Stimulated activated CD8-positive, alpha-beta memory T cell treated with anti-CD3 and anti-CD28 coated beads, Interleukin-7, amount 100 ng/mL, for 48 hours (primary cell): Measurements from ENCODE around the gene ZFAND2B.

Experiments used
- DNase-seq, 2 donors: peaks; one replicate each; pipeline ENCODE4 v3.0.0-alpha.2; 2020; ENCODE audit warnings: low read depth in 1 of 2; ENCODE audit errors: extremely low read depth in 1 of 2

ZFAND2B gene

DNA sequence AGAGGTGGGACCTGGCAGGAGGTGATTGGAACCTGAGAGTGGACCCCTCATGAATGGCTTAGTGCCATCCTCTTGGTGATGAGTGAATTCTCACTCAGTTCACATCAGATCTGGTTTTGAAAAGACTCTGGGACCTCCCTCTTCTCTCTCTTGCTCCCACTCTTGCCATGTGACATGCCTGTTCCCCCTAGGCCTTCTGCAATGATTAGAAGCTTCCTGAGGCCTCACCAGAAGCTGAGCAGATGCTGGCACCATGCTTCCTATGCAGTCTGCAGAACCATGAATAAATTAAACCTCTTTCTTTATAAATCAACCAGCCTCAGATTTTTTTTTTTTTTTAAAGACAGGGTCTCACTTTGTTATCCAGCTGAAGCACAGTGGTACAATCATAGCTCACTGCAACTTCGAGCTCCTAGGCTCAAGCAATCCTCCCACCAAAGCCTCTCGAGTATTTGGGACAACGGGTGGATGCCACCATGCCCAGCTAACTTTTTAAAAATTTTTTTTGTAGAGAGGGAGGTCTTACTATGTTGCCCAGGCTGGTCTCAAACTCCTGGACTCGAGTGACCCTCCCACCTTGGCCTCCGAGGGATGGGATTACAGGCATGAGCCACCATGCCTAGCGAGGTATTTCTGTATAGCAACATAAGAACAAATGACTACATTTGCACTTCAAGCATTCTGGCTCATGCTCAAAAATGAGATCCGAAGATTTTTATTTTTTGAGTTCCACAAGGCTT is 2.0 kb upstream of the ZFAND2B start:
- no peak for DNase-seq

DNA sequence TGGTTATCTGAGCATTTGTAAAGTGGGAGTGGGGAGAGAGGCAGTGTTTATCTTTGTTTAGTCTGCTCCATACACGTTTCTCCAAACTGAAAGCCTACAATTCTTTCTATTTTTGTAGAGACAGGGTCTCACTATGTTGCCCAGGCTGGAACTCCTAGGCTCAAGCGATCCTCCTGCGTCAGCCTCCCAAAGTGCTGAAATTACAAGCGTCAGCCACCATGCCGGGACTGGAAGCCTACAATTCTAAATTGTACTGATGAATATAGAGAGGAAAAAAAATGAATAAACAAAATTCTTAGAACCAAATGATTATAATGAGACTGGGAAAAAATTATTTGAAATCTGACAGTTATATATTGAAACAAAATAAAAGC is 1.4 kb upstream of the ZFAND2B start:
- no peak for DNase-seq

DNA sequence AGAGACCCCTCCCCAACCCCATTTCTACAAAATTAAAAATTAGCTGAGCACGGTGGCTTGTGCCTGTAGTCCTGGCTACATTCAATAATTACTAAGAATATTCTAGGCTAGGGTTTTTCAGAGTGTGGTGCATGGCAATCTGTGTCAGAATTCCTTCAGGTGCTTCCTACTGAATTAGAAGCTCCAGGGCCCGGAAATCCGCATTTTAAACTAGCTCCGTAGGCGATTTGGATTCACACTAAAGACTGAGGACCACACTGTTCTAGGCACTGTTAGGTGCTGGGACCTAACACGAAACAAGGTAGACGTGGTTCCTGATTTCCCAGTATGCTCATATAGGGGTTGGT is 628 bp upstream of the ZFAND2B start:
- DNase-seq: no peak

DNA sequence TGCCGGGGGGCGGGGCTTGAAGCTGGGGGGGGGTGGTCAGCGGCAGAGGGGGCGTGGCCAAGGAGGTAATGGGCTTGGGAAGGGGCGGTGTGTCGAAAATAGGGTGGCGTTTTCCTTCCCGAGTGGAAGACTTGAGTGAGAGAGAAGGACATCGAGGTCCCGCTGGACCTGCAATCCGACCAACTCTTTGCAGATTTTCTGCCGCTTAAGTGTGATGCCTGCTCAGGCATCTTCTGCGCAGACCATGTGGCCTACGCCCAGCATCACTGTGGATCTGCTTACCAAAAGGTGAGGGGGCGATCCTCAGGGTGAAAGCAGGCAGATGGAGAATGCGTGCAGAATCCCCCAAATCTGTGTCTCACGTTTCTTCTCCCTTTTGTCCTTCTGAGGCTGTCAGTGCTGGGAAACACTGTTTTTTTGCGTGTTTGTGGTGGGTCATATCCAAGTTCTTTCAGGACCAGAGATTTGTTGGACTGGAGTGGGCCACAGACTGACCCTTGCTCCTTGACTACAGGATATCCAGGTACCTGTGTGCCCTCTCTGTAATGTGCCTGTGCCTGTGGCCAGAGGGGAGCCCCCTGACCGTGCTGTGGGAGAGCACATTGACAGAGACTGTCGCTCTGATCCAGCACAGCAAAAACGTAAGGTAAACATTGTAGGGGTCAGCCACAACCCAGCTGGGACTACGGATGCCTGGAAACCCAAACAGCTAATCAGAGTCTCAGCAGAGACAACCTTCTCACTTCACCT is 727 bp downstream of the ZFAND2B start:
- DNase-seq: no peak

DNA sequence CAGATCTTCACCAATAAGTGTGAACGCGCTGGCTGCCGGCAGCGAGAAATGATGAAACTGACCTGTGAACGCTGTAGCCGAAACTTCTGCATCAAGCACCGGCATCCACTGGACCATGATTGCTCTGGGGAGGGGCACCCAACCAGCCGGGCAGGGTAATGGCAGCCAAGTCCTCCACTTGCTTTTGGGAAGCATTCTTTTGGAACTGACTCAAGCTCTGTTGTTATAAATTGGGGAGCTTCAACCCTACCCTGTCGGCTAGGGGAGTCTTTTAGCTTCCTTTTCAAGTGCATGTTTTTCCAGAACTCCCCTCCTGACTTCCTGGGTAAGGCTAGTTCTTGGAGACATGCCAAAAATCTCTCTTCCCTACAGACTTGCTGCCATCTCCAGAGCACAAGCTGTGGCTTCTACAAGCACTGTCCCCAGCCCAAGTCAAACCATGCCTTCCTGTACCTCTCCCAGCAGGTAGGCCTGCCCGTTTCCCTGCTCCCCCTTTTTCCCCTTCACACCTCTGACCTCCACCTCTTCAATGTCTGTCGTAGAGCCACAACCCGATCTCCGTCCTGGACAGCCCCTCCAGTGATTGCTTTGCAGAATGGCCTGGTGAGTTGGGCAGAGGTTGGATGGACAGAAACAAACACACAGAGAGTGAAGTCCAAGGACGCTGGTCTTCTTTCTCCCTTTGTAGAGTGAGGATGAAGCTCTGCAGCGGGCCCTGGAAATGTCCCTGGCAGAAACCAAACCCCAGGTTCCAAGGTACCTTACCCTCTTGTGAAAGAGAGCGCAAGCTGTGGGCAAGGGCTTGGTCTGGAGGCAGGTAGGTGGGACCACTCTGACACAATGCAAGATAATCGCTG is 1.5 kb downstream of the ZFAND2B start:
- DNase-seq: no peak

DNA sequence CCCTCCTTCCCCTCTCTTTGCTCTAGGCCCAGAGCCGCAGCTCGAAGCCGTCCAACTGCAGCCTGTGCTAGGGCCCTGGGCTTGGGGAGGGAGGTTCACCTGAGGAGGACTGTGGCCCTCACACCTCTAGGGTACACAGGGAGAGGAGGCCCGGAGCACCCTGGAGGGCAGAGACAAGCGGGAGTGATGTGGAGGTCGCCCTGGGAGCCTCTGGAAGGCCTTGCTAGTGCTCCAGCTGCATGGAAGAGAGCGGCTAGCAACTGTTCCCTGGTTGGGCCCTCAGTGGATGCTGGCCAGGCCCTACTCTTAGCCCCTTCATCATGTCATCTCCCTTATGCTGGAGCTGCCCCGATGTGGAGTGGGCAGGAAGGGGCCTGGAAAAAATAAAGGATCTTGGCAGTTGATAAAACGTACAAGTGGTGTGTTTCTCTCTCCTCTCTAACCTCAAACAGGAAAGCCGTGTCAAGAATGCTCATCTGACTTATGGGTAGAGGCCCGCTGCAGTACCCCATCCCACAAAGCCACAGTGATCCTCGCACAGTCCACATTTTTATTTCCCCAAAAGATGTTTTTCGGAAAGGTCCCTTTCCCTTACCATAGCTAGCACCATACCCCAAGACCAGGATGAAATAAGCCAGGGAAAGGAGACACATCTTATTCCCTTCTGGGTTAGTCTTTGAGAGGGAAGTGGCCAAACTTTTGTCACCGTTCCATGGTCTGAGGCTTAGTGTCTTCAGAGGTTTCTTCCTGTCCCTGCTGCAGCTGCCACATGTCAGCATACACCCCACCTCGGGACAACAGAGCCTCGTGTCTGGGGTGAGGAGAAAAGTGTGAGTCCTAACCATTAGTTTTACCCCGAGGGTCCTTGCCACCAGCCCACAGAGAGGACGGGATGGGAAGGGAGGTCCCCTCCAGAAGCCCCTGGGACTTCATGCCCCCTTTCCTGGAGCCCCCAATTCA is 2.9 kb downstream of the ZFAND2B start:
- no peak for DNase-seq

DNA sequence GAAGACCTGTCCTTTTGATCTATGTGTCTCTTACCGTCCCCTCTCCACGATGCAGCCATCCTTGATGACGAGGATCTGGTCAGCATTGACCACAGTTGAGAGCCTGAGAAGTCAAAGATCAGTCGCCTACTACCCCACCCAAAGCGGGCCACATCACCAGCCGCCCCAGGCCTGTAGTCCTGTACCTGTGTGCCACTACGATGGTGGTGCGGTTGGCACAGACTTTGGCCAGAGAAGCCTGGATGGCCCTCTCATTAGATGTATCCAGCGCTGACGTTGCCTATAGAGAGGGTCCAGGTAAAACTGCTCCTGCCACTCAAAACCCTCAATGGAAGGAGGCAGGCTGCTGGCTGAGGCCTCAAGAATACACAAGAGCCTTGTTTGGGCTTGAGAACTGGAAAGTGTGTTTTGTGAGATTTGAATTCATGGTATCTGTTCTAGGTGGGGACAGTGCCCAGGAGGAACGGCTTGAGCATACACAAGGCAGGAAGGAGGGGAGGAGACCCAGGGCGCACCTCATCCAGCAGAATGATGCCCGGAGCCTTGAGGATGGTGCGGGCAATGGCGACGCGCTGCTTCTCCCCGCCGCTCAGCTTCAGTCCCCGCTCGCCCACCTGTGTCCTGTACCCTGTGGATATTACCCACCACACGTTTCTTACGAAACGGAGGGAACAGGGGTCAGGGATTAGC is 3.8 kb downstream of the ZFAND2B start:
- no peak for DNase-seq

DNA sequence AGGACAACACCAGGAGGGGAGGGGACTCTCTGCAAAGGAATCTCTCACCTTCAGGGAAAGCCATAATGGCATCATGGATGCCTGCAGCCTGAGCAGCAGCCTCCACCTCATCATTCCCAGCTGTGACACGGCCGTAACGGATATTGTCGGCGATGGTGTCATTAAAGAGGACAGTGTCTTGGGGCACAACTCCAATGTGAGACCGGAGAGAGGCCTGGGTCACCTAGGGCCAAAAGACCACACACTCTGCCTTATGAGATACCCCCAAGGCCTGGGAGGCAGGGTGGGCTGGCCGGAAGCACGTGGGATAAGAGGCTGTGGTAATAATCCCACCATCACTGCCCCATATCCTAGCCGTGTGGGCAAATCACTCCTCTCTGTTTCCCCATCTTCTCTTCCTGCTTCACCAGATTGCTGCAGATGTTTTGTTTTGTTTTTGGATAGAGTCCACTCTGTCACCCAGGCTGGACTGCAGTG is 4.3 kb downstream of the ZFAND2B start:
- DNase-seq: no peak

DNA sequence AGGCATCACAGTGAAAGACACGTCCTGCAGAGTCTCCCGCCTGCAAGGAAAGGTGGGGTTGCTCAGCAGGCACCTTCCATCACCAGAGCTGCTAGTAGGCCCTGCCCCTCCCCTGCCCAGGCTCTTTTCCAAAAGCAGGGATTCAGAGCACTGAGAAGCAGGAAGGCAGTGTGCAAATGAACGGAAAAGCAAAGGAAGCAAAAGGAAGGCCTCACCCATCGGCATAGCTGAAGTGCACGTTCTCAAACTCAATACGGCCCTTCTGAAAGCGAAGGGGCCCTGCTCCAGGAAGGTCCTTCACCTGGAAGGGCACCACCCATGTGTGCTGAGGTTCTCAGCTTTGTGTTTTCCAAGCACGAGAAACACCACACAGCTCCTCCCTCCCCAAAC is 6.4 kb downstream of the ZFAND2B start:
- DNase-seq: no peak

DNA sequence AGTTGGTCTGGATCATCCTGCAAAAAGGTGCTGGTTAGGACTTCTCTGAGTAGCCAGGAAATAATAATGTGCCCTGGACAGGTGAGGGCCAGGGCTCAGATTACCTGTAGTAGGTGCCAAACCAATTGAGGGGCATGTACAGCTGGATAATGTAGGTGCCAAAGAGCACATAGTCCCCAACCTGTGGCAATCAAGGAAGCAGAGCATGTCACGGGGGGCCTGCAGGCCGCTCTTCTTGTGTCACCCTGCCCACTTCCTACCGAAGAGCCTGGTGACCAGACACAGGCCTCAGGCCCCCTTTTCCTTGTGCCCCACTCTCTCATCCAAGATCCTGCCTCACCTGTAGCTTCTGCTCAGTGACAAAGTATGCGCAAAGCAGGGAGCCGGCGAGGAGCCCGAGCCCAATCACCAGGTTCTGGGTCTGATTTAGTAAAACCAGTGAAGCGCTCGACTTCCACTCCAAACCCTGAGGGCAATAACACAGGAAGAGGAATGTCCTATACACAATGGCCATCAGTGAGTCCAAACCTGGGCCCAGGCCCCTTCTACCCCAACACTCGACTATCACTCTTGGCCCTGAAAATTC is 7.0 kb downstream of the ZFAND2B start:
- DNase-seq: no peak

DNA sequence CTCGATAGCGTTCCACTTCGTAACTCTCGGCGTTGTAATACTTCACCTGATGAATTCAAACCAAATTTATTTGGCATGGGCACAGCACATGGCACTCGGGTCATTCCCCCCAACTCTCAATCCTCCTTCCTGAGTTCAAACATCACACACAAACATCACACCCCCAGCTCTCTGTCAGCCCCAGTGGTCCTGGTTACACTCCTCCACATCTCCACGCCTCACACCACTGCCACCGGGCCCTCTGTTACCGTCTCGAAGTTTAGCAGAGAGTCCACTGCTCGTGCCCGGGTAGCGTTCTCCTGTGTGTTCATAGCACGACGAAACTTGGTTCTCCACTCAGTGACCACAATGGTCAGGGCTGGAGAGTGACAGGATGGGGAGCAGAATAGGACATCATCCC is 7.6 kb downstream of the ZFAND2B start:
- DNase-seq: no peak

DNA sequence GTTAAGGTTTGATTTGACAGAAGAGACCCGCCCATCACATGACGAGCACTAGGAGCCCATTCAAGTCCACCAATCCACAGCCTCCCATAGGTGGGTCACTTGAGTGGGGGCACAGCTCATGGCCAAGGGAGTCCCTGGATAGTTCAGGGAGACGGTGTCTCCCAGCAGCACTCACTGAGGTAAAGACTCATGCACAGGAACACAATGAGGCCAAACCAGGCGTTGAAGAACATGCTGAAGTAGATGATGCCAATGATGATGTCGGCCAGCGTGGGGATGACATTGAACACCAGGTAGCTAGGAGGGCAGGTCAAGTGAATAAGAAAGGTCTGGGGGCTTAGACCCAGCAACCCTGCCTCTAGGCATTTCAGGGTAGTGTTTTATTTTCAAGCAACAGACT is 8.2 kb downstream of the ZFAND2B start:
- no peak for DNase-seq

DNA sequence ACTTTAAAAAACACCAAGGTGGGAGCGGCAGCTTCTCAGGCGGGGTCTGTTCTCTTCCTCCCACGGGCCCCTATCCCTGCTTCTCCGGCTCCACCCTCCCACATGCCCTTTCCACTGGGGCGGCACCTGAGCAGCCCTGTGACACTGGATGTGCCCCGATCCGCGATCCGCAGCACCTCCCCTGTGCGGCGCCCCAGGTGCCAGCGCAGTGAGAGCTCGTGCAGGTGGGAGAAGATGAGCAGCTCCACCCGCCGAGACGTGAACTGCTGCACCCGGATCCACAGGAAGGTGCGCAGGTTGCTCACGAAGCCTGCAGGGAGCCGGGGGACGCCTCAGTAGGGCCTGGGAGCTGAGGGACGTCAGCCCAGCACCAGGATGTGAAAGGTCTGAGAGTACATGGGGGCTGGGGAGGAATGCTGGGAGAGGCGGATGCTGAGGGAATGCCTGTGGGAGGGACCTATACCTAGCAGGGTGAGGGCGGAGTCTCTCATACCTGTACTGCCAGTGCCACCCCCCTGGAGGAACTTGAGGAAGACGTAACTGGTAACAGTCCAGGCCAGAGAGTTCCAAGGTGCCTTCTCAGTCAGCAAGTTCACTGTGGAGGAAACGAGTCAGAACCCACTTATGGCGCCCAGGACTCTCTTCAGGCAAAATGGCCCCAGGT is 9.4 kb downstream of the ZFAND2B start:
- DNase-seq: no peak

DNA sequence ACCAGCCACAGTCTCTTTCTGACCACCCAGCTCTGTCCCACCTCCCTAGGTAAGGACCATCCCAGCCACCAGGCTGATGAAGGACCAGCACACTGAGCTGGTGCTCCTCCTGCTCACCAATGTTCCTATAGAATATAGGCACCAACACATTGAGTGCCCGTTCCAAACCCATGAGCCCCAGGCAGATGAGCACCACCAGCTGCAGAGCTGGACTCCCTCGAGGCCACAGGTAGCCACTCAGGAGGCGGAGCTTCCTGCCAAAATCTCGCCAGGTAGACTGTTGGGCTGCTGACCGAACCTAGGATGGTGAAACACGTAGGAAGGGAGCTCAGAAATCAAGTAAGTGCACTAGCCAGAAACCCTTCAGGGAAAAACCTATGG is 9.9 kb downstream of the ZFAND2B start:
- DNase-seq: no peak

DNA sequence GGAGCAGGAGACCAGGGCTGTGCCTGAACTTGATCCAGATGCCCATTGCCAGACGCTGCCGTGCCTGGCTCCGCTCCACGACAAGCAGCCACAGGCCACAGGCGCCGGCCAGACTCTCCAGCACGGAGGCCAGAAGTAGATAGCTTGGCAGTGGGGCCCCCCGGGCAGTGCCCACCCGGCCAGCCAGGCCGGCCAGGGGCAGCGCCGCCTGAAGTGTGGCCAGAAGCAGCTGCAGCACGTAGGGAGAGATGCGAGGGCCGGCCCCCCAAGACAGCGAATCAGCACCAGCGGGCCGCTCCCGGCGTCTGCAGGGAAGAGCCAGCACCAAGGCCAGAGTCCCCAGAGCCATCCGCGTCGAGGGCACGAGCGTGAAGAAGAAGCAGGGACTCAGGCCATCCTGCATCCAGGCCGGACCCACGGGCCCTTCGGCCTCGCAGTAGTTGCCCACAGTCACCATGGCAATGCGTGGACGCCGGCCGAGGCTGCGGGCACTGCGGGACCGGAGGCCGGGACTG is 11.7 kb downstream of the ZFAND2B start:
- no peak for DNase-seq

DNA sequence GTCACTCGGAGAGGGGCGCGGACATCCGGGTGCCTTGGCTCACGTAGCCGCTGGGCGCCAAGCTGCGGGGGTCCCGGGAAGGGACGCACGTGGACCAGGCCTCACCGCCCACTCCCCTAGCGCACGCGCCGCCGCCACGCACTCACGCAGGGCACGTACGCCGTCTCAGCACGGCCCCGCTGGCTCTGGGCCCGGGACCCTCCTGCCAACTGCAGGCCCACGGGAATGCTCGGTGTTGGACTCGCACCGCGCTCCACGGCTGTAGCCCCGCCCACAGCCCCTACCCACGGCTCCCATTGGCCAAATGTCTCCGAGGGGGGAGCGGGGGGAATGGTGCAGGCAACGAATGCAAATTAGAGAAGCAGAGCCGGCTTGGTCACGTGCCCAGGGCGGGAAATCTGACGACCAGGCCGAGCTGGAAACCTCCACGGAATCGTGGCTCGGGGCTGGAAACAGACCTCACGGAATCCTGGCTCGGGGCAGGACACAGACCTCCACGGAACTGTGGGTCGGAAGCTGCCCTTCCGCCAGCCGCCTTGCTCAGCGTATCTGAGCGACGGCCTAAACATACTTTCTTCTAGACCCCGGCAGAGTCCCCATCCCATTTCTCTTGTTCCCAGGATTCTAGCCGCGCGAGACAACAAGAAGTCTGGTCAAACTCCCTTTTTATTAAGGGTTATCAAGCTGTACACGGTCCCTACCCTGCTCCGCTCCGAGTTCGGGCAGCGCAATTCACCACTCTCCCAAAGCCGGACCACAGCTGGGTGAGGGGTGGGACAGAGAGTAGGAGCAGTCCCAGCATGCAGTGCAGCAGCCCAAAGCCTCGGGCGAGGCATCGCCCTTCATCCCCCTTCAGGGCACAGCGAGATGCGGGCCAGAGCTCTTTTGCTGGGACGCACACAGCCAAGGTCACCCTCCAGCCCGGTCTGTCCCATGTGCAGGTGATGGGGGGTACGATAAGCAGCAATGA is 12.4 kb downstream of the ZFAND2B start, which contains the start of gene ABCB6:
Gene ABCB6 (minus strand): TSS at position 227 of the 970 bp plus-strand sequence. CDS start 285 bp downstream, outside the sequence.
- peak; percentile 71 to 86 for DNase-seq

DNA sequence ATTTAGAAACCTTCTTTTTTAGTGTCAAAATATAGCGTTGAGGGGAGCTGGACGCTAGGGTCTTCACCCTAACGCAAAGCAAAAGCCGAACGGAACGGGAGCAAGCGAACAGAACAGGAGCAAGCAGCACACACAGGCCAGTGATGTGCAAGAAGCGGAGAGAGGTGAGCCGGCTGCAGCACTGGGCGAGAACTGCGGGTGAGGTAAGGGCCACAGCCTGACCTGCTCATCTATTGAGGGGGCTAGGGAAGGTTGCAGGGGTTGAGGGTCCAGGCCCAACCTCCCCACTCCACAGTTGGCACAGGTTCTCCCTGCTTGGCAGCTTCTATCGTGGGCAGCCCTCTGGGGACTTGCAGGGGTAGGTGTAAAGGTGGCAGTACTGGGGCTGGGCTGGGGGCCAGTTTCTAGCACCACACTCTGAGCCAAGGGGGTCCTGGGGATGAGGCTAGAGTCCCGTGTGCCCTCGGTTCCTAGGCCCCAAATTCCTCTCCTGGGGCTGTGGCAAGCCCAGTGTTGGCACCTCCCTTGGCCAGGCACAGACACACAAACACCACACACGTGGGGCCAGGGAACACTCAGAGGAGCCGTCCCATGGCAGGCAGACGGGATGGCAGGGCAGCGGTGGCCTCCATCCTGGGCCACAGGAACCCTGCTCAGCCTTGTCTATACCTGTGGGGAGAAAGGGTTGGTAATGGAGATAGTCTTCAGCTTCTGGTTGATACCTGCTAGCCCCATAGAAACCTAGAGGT is 13.4 kb downstream of the ZFAND2B start:
- no peak for DNase-seq
